NCI-H510A (cell line): ENCODE data around the gene ZNF311.
"Not testable (repeated sequence)": the region's sequence is repeated elsewhere in the genome, so short reads cannot be mapped to it uniquely, and the experiment has no call there.

Experiments
- DNase-seq: peaks from one replicate; lab custom pipeline; 2025; lab: John Stamatoyannopoulos, UW

ZNF311 gene

DNA sequence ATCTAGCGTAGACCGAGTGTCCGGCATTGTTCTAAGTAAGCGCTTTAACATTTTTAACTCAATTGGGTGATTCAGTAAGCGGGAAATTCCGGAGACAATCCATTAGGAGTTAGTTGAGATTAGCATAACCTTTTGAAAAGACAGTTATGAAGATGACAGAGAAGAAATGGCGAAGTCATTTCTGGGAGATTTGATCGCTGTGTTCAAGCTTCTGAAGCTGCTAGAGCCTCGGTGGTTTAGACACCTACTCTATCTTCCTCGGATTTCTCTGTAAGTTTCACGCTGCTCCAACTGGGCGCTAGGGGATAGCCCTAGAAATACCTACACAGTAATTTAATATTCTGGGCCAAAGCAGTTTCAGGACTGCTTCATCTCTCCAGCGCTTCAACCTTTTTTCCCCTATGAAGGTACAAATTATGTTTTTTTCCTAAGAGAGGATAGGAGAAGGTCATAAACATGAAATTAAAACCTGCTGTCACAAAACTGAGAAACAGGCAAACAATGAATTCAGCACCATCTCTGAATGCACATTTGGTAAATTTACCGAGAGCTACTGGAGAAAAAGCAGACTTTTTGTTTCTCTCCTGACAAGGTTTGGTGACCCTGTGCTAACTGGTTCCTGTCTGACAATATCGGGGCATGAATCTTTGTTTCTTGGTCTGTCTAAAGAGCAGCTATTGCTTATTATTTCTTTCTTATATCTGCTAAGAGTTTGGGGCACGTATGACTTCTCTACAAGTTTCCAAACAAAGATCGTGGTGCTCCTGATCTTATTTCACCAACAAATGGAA lies 22.4 kb downstream of the ZNF311 start:
- DNase-seq, result no peak

DNA sequence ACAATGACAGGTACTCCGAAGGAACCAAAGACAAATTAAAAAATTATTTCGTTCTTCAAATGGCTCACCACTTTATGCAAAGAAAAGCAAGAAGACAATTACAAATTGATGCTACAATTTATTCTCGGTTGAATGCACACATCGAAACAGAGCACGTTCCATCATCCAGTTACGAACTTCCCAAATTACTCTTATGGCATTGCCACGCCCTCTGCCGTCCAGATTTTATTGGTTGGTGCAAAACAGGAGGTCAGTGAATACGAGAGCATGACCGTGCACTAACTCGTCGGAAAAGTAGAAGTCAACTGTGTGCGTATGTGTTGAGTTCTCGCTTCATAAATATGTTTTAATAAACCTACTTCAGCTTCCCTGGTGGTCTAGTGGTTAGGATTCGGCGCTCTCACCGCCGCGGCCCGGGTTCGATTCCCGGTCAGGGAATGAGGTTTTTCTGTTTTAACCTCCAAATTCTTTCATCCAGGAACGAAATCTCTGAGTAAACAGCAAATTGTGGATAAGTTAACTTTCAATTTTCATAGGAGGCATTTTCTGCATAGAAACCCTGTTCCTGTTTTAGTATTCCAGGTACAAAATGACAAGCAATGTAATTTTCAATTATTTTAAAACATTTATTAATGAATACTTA lies 23.2 kb downstream of the ZNF311 start:
- peak; percentile 4 for DNase-seq

DNA sequence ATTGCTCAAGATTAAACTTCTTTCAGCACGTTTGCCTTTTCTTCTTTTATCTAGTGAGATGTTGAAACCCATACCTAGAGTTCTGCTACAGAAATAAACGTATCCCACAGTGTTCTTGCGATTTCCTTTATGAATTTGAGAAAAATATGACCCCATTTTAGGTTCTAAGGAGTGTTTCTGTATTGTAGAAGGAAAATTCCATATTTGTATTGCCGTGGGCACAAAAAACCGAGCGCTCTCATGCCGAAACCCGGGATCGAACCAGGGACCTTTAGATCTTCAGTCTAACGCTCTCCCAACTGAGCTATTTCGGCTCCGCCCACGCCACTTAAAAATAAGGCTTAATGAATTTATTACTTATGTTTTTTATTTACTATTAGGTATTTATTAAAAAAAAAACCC lies 23.7 kb downstream of the ZNF311 start:
- peak; percentile 10 for DNase-seq

DNA sequence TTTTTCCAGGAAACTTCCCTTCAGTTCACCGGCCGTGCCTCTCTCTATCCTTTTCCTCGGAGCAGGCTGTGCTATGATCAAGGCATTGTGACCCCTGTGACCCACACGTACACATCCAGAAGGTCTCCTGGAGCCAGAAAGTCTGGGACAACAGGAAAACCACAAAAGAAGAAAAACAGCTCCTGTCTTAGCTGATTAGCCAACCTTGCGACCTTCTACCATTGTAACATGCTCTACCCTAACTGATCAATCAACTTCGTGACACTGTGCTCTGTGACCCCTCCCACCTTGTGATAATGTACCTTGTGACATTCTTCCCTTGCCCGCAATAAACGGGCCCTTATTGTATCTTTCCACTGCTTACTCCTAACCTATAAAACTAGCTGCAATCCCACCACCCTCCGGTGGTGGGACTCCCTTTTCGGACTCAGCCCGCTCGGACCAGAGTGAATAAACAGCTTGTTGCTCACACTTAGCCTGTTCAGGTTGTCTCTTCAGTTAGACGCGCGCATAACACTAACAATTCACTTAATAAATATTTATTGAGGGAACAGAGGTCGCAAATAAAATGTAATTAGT lies 24.2 kb downstream of the ZNF311 start:
- DNase-seq, result peak; percentile 59

DNA sequence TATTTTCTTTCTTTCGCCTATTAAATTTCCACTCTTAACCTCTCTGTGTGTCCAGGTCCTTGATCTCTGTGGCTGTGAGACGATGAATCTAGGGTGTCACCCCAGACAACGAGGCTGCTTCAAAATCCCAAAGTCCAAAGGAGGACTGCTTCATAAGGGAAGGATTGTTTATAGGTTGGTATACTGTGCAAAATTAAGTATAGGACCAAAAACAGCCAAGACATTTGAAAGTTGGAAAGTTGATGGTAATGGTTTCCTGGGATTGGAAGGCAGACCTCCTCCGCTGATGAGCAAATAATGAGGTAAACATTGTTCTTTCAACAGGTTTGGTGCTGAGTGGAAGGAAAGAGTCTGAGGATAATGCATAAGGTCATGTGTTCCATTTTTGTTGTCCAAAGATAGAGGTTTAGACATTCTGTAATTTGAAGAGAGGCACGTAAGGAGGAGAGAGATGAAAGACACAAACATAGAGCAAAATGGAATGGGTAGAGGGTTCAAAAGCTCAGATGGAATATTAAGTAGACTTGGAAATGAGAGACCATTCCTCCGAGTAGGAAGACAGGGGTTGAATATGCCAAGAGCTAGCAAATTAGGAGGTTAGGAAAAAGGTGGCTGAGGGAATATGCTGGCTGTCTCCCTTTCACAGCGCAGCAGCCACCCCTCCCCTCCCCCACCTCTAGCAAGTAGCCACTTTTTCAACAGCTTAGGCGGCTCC lies 24.8 kb downstream of the ZNF311 start:
- DNase-seq, result no peak

DNA sequence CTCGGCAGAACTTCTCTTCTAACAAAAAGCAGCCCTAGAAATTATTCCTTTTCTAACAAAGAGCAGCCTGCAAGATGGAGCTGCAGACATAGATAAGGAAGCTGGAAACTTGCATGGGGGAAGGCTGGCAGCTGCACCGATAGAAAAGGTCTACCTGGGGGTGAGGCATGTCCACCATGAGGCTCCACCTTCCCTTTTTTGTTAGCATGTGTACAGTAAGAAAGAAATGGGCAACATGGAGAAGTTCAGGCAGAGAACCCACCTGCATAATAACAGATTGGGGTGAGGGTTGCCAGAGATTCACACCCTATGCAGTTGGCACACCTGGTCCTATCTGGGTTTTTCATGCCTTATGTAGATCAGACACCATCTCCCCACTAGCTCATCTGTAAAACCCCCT lies 25.4 kb downstream of the ZNF311 start:
- no peak for DNase-seq

DNA sequence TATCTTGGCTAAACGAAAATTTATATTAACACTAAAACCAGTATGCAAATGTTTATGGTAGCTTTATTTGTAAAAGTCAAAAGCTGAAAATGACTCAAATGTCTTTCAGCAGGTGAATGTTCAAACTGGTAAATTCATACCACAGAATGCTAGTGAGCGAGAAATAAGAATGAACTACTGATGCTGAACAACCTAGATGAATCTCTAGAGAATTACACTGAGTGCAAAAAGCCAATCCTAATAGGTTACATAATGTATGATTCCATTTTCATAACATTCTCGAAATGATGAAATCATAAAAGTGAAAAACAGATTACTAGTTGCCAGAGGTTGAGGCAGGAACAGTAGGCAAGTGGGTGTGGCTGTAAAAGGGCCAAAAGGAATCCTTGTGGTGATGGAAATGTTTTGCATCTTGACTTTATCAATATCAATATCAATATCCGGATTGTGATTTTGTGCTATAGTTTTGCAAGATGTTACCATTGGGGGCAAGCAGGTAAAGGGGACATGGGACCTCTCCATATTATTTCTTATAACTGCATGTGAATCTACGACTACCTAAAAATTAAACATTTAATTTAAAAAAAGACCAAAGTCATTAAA lies 26.1 kb downstream of the ZNF311 start:
- no peak for DNase-seq

DNA sequence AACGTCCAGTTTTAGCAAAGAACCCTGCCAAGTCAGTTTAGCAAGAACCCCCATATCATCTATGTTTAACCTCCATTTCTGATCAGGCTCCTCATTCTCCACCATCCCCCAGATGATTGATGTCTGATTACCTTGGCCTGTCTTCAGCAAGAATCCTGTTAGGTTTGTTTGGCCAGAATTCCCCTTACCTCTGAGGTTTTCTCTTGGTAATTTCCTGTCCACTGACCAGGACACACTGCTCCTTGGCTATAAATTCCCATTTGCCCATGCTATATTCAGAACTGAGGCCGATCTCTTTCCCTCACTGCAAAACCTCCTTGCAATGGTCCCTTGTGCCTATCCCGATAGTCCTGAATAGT lies 27.0 kb downstream of the ZNF311 start:
- no peak for DNase-seq

DNA sequence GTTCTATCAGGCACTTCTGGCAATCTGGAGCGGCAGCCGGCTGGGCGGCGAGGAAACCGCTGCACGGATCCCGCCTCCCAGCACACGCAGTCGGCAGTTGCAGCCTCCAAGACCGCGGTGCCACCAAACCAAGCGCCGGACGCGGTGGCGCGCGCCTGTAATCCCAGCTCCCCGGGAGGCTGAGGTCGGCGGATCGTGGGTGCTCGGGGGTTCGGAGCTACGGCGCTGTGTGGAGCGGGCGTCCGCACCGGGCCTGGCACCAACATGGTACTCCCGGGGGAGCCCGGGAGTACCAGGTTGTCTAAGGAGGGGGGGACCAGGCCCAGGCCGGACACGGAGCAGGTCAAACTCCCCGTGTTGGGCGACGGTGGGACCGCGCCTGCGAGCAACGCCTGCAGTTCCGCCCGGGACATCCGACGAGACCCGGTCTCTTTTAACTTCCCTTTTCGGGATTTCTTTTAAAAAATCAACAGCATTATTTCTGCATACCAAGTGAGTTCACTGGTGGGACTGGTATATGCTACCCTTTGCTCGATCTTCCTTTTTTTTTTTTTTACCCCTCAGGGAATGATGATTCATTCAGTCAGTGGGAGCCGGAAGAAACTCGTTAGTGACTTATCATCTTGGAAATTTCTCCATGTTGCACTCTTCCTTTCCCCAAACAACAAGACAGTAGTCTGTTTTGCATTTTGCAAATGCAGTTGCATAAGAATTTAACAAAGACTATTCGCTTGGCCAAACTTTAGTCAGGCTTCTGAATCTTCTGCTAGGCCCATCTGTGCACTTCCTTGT lies 27.6 kb downstream of the ZNF311 start:
- no peak for DNase-seq

DNA sequence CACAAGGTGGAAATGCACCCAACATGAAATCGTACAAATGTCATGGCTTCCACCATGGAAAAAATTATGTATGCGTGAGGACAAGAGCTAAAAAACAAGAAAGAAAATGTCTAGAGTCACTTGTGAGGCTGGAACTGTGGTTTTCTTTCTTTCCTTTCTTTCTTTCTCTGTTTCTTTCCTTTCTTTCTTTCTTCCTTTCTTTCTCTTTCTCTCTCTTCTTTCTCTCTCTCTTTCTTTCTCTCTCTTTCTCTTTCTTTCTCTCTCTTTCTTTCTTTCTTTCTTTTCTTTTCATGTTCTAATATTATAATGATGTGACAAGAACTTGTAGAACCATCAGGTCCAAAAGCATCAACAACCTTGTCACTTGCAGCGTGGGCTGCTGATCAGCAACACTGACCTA lies 28.4 kb downstream of the ZNF311 start:
- no peak for DNase-seq

DNA sequence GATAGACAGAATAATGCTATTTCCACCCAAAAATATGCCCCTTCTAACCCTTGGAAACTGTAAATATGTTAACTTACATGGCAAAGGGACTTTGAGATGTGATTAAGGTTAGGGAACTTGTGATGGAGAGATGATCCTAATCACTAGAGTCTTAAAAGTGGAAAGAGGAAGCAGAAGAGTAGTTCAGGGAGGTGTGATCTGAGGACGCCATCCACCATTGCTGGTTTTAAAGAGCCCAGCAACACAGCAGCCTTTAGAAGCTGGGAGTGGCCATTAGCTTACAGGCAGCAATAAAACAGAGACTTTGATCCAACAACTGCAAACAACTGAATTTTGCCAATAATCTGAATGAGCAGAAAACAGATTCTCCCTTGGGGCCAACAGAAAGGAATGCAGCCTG lies 30.6 kb downstream of the ZNF311 start:
- no peak for DNase-seq

DNA sequence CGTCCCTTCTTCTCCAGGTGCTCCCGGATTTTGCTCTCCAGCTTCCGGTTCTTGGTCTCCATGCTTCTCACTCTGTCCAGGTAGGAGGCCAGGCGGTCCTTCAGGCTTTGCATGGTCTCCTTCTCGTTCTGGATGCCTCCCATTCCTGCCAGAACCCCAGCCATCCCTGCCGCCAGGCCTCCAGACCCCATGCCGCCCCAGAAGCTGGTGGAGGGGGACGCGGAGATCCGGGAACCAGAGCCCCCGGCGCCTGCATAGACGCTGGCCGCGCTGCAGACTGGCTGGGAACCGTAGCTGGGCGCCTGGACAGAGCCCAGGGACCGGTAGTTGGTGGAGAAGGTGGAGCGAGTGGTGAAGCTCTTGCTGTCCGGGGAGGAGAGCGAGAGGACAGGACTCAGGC lies 35.1 kb downstream of the ZNF311 start:
- DNase-seq, result not testable (repeated sequence)

DNA sequence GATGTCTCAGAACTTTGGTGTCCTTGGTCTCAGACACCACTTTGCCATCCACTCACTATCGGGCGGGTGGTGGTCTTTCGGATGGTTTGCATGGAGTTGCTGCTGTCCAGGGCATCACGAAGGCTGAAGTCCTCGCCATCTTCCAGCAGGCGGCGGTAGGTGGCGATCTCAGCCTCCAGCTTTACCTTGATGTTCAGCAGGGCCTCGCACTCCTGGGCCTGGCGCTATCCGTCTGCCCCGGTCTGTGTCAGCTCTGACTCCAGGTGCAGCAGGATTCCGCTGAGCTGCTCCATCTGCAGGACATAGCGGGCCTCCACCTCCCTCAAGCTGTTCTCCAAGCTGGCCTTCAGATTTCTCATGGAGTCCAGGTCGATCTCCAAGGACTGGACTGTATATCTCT lies 36.0 kb downstream of the ZNF311 start:
- no peak for DNase-seq

DNA sequence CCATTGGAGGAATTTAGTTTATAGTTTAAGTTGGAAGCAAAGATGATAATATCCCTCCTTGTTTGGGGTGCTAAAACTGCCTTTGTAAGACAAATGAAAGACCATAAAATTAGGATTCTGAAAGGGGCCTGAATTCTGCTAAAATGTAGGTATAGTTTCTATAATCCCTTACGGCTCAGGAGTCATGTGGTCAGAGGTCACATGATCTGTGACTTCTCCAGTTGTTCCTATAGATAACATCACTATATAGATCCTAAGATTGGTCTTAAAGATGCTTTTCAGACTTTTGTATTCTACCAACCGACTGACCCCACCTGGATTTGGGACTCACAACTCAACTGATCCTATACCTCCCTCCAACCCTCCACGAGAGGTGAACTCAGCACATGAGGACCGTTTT lies 36.6 kb downstream of the ZNF311 start:
- no peak for DNase-seq

DNA sequence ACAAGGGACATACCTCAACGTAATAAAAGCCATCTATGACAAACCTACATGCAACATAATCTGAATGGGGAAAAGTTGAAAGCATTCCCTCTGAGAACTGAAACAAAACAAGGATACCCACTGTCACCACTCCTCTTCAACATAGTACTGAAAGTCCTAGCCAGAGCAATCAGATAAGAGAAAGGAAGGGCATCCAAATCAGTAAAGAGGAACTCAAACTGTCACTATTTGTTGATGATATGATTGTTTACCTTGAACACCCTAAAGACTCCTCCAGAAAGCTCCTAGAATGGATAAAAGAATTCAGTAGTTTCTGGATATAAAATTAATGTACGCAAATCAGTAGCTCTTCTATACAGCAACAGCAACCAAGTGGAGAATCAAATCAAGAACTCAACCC lies 39.4 kb downstream of the ZNF311 start:
- no peak for DNase-seq

DNA sequence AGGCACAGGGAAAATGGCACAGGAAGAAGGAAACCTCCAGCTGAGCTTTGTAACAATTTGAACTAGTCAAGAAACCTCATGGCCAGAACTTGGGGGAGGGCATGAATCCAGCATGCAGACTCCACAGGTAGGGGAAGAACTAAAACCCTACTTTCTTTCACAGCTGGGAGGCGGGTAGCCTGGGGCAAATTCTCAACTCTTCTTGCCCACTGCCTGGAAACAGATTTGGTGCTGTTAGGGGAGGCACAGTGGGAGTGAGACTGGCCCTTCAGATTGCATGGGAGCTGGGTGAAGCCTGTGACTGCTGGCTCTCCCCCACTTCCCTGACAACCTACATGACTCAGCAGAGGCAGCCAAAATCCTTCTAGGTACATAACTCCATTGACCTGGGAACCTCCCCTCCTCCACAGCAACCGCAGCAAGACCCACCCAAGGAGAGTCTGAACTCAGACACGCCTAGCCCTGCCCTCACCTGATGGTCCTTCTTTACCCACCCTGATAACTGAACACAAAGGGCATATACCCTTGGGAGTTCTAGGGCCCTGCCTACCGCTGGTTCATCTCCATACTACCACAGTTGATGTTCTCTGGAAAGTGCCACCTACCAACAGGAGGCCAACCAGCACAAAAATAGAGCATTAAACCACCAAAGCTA lies 44.1 kb downstream of the ZNF311 start:
- DNase-seq, result no peak

DNA sequence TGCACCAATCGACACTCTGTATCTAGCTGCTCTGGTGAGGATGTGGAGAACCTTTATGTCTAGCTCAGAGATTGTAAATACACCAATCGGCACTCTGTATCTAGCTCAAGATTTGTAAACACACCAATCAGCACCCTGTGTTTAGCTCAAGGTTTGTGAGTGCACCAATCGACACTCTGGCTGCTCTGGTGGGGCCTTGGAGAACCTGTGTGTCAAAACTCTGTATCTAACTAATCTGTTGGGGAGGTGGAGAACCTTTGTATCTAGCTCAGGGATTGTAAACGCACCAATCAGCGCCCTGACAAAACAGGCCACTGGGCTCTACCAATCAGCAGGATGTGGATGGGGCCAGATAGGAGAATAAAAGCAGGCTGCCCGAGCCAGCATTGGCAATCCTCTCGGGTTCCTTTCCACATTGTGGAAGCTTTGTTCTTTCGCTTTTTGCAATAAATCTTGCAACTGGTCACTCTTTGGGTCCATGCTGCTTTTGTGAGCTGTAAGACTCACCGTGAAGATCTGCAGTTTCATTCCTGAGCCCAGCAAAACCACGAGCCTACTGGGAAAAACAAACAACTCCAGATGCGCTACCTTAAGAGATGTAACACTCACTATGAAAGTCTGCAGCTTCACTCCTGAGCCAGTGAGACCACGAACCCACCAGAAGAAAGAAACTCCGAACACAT lies 46.4 kb downstream of the ZNF311 start:
- not testable (repeated sequence) for DNase-seq

DNA sequence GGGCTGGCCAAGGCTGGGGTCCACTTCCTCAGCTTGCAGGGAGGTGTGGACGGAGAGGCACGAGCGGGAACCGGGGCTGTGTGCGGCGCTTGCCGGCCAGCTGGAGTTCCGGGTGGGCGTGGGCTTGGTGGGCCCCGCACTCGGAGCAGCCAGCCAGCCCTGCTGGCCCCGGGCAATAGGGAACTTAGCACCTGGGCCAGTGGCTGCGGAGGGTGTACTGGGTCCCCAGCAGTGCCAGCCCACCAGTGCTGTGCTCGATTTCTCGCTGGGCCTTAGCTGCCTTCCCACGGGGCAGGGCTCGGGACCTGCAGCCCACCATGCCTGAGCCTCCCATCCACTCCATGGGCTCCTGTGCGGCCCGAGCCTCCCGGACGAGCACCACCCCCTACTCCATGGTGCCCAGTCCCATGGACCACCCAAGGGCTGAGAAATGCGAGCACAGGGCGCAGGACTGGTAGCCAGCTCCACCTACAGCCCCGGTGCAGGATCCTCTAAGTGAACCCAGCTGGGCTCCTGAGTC lies 47.3 kb downstream of the ZNF311 start:
- not testable (repeated sequence) for DNase-seq

DNA sequence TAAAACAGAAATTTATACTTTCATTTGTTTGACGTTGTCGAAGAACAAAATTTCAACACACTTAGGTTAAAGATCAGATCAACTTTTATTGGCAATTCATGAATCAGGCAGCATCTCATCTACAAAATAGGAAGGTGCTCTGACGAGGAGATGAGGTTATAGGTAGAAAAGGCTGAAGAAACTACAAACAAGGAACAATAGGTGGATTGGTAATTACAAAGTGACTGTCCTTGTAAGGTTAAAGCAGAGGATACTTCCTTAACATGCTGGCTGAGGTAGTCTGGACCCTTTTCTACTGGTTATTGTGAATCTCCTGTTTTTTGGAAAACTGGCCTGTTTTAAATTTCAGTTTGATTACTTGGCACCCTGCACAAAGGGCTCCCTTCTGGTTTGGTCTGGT lies 48.8 kb downstream of the ZNF311 start:
- DNase-seq, result no peak

DNA sequence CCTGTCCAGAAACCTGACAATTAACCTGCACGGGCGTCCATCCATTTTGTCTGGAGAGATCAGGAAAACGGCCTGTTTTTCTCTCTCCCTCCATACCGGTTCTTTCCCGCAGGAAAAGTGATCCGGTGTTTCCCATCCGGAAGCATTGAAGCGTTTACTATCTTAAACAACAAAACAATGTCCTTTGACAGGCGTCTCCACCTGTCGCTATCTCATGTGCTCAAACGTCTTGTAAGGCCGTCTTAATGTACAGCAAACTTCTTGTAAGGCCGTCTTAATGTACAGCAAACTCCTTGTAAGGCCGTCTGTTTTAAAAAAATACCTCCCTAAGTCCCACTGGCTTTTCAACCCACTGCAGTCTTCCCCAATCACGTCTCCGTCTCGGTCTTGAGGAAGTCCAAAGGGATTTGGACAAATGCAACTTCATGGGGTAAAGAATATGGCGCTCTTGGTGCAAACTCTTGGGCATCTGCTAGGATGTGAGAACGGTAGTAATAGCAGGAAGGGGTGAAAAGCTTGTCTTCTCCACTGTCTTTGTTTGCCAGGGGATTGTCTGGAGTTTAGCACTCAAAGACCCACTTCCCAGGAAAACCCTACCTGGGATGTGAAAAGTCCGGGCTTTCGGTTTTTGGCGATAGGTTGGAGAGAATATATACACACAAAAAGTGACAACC lies 51.4 kb downstream of the ZNF311 start:
- DNase-seq, result no peak
